Ovary (tissue), 9 donors: ENCODE results near the gene ZNF749. TPM values are rescaled to one million over a fixed set of nuclear protein-coding genes. Genes with fewer than 3 reads are reported as not detected.

Experiments used
- DNase-seq, 5 donors: peaks; one replicate each; pipeline ENCODE4 v3.0.0-alpha.2; 2019 to 2020
- H3K27ac ChIP-seq, 2 donors: fragments of 200-600 bp; one replicate each; pipeline versions ENCODE4 v1.5.1 to v1.8.0; 2019 to 2022
- H3K27me3 ChIP-seq: fragments of 200-600 bp; one replicate; pipeline ENCODE4 v1.8.0; 2022
- H3K36me3 ChIP-seq: fragments of 200-600 bp; sonication (generic); one replicate; pipeline ENCODE4 v1.5.1; 2019
- H3K4me1 ChIP-seq: one replicate; pipeline ENCODE4 v1.8.1; 2013; ENCODE audit warnings: mild to moderate bottlenecking, moderate library complexity; ENCODE audit not compliant: insufficient read depth
- H3K4me3 ChIP-seq: fragments of 200-600 bp; sonication (generic); one replicate; pipeline ENCODE4 v1.5.1; 2017
- H3K9me3 ChIP-seq, 2 donors: fragments of 200-600 bp in 1 of 2; sonication (generic) in 1 of 2; one replicate each; pipeline versions ENCODE4 v1.5.1 to v1.8.1; 2013 to 2019; ENCODE audit warnings: mild to moderate bottlenecking in 1 of 2, moderate library complexity in 1 of 2
- CTCF ChIP-seq, 3 donors: fragments of 450-650 bp in 2 of 3; fragments of 200-600 bp in 1 of 3; IDR thresholded peaks; one replicate each; pipeline versions ENCODE4 v1.5.1 to v1.8.0; 2016 to 2022; ENCODE audit warnings: antibody characterized with exemption in 3 of 3, mild to moderate bottlenecking in 1 of 3
- EP300 ChIP-seq: sonication (generic); formaldehyde crosslinking; IDR thresholded peaks from one replicate; pipeline ENCODE4 v1.6.1; 2017; ENCODE audit warnings: antibody characterized with exemption
- POLR2A ChIP-seq: fragments of 450-650 bp; IDR thresholded peaks from one replicate; pipeline ENCODE4 v1.6.1; 2017; ENCODE audit warnings: antibody characterized with exemption, mild to moderate bottlenecking, moderate library complexity
- WGBS, 3 donors: extraction: QIAGEN DNeasy Blood & Tissue Kit in 1 of 3; methylation state at CpG; one replicate each; pipeline versions ENCODE4 v1.1.5 to v1.1.7; 2013 to 2017; 5-methylcytosine and 5-hydroxymethylcytosine counted together
- intact Hi-C, 4 donors: fragments of 100-400 bp; cut with DNase I; formaldehyde crosslinking; loops; one replicate each; pipeline versions ENCODE4 v1.11.0 to v1.15.1; 2022 to 2023
- polyA plus RNA-seq, 2 donors: library from polyadenylated mRNA; stranded (reverse); fragments of 200-250 nt in 1 of 2; fragments of 350-450 nt in 1 of 2; fragmentation: Illumina TruSeq in 1 of 2; extraction: RNeasy Lipid Tissue Mini Kit (QIAGEN cat#74804) in 1 of 2; gene quantifications; one replicate each; pipeline ENCODE4 v1.2.3, GENCODE V29; 2013 to 2014
- total RNA-seq, 7 donors: library from RNA; depleted of rRNA in 2 of 7; stranded (reverse); fragments of >200 nt in 2 of 7; fragmentation: NEBNext Ultra II Directional in 3 of 7; extraction: Animal tissue kit (Norgen Biotek cat#: 25700) in 3 of 7; gene quantifications; one replicate each; pipeline versions ENCODE4 v1.1.0 to v1.2.4, GENCODE V29; 2016 to 2023
- donor health status: DM: no; HTN: no; CAD: no; lungs with moderate emphysema.
- donor health status: DM: no; HTN: no; CAD: no.
- donor health status: Bipolar disorder and iron deficiency.
- donor health status: DM: yes; HTN: yes; CAD: no.
- donor health status: DM: no; HTN: no; CAD: no.
- donor health status: DM: yes; HTN: yes; CAD: no.

The ZNF749 gene
- total and polyA plus RNA-seq, 9 donors: 4.0 to 21.7 (median 10.8) TPM

GRCh38 chr19:57436417-57436816, 1.3 kb downstream of the ZNF749 start:
- Histone ChIP-seq H3K27ac (no peak overlapping the region), H3K4me1 (peaks cover 9% of the 10 kb centered on the region), H3K4me3 (peak overlapping the region; percentile 84), H3K36me3 (no peaks in the 10 kb centered on the region), H3K27me3 (no peaks in the 10 kb centered on the region), H3K9me3 (peaks cover 3 to 16% of the 10 kb centered on the region in 2 donors)
- 48 to 86% (median 72%) methylated on average over 1 of the region's 1 CpG for WGBS, 3 donors
- intact Hi-C loops: no loop called here
- TF ChIP-seq CTCF (IDR thresholded peaks at IDR 0.05) (no peak), POLR2A (no peak), EP300 (no peak)
- no peak for DNase-seq

- Histone ChIP-seq H3K9me3 (peaks cover 3 to 27% of the 10 kb centered on the region in 2 donors), H3K27me3 (no peaks in the 10 kb centered on the region), H3K4me3 (no peak overlapping the region), H3K4me1 (peaks cover 9% of the 10 kb centered on the region), H3K36me3 (no peaks in the 10 kb centered on the region), H3K27ac (no peak overlapping the region)
- intact Hi-C loops: no loop called here
- TF ChIP-seq CTCF (IDR thresholded peaks at IDR 0.05) (no peak), EP300 (no peak), POLR2A (no peak)
- no peak for DNase-seq
- 83 to 92% (median 89%) methylated on average over 4 of the region's 4 CpGs for WGBS, 3 donors
Measured at GRCh38 chr19:57437931-57438330, 2.8 kb downstream of the ZNF749 start.

GRCh38 chr19:57438925-57439324, 3.8 kb downstream of the ZNF749 start:
- intact Hi-C loops: no loop called here
- Histone ChIP-seq H3K9me3 (peaks cover 3 to 36% of the 10 kb centered on the region in 2 donors), H3K36me3 (no peaks in the 10 kb centered on the region), H3K27me3 (no peaks in the 10 kb centered on the region), H3K27ac (no peak overlapping the region), H3K4me1 (peaks cover 9% of the 10 kb centered on the region), H3K4me3 (no peak overlapping the region)
- DNase-seq: no peak
- TF ChIP-seq EP300: no peak
- TF ChIP-seq POLR2A: no peak
- TF ChIP-seq CTCF (IDR thresholded peaks at IDR 0.05): no peak
- 88 to 94% (median 93%) methylated on average over 9 of the region's 9 CpGs for WGBS, 3 donors

GRCh38 chr19:57441979-57442752, 7.0 kb downstream of the ZNF749 start:
- Histone ChIP-seq H3K4me1 (no peaks in the 10 kb centered on the region), H3K27me3 (no peaks in the 10 kb centered on the region), H3K4me3 (no peak overlapping the region), H3K9me3 (peaks cover 6 to 54% of the 10 kb centered on the region in 2 donors), H3K27ac (no peak overlapping the region), H3K36me3 (no peaks in the 10 kb centered on the region)
- intact Hi-C loops: no loop called here
- DNase-seq: no peak
- 82 to 93% (median 87%) methylated on average over 7 of the region's 7 CpGs for WGBS, 3 donors
- no peak for TF ChIP-seq POLR2A
- TF ChIP-seq EP300: no peak
- TF ChIP-seq CTCF (IDR thresholded peaks at IDR 0.05): no peak
